ENCODE measurements around the gene ARCN1. TPM values are rescaled to one million over a fixed set of nuclear protein-coding genes. Genes with fewer than 3 reads are reported as not detected.

The ARCN1 gene
- total RNA-seq, 4 donors from 2014 or later: 67.8 to 81.6 (median 78.1) TPM

GRCh38 chr11:118651820-118652219 is 79.6 kb downstream of the ARCN1 start:
- no peak for DNase-seq
- H3K4me1 ChIP-seq: no peaks in the 10 kb centered on the region
- H3K9me3 ChIP-seq: no peaks in the 10 kb centered on the region
- intact Hi-C loops (cut with DNase I): loop anchor here (10.0 kb wide), 1 partner anchor 57 kb away; no protein-coding TSS in a partner anchor
- no peak overlapping the region for H3K4me3 ChIP-seq
- H3K36me3 ChIP-seq: peaks cover 0 to 98% (median 15%) of the 10 kb centered on the region in 3 donors
- 80 to 89% methylated on average over 2 to 3 of the region's 3 CpGs for WGBS, 2 donors
- no peak overlapping the region for H3K27ac ChIP-seq
- H3K27me3 ChIP-seq: no peaks in the 10 kb centered on the region
- no peak for TF ChIP-seq POLR2A (IDR thresholded peaks at IDR 0.05)
- no peak for TF ChIP-seq CTCF (IDR thresholded peaks at IDR 0.05)

Small RNA genes lying within 50 kb of the gene (small RNA-seq; reads per million reads assigned to genes)
- 0 reads per million in 4 donors for gene RNU6-1157P

Other genes starting within 250 kb of the ARCN1 start
- 10 to 100 TPM in 1 of 4 donors, 1 to 10 TPM in 3; 5.7 to 11.8 (median 7.2) TPM for gene CD3D, start 229.7 kb upstream of the ARCN1 start, total RNA-seq
- gene CD3G, start 228.1 kb upstream of the ARCN1 start, total RNA-seq: 1 to 10 TPM in 3 of 4 donors, under 1 TPM in 1; 0.85 to 4.0 (median 1.4) TPM
- 10 to 100 TPM; 21.9 to 36.0 (median 33.2) TPM for gene UBE4A, start 212.8 kb upstream of the ARCN1 start, total RNA-seq
- gene ATP5MG, start 170.8 kb upstream of the ARCN1 start, total RNA-seq: 10 to 100 TPM; 44.2 to 65.0 (median 48.8) TPM
- 10 to 100 TPM; 22.0 to 54.0 (median 29.0) TPM for gene KMT2A, start 135.9 kb upstream of the ARCN1 start, total RNA-seq
- under 1 TPM in 2 of 4 donors, not detected in 2; 0.38 to 0.47 TPM for gene TTC36, start 44.9 kb upstream of the ARCN1 start, total RNA-seq
- gene TMEM25, start 41.2 kb upstream of the ARCN1 start, total RNA-seq: 10 to 100 TPM in 3 of 4 donors, 1 to 10 TPM in 1; 7.0 to 18.0 (median 15.3) TPM
- 10 to 100 TPM; 13.2 to 25.2 (median 18.6) TPM for gene IFT46, start 6.5 kb upstream of the ARCN1 start, total RNA-seq
- 10 to 100 TPM in 3 of 4 donors, 1 to 10 TPM in 1; 6.7 to 29.8 (median 21.2) TPM for gene PHLDB1, start 35.2 kb downstream of the ARCN1 start, total RNA-seq
- gene TREH, start 107.2 kb downstream of the ARCN1 start, total RNA-seq: under 1 TPM in 2 of 4 donors, not detected in 2; 0.09 to 0.57 TPM
- gene DDX6, start 218.8 kb downstream of the ARCN1 start, total RNA-seq: 10 to 100 TPM; 69.7 to 96.9 (median 84.6) TPM

Data from esophagus squamous epithelium (tissue), 5 donors.